ENCODE measurements around the gene HMGXB3. TPM values are rescaled to one million over a fixed set of nuclear protein-coding genes. Genes with fewer than 3 reads are reported as not detected.
"Not testable (repeated sequence)": the region's sequence is repeated elsewhere in the genome, so short reads cannot be mapped to it uniquely, and the experiment has no call there.

The HMGXB3 gene
- total and polyA plus RNA-seq, 2 donors (not counting 1 experiment from before 2014, with no cell fraction given) = 29.9 to 31.5 TPM

GRCh38 chr5:150045549-150045948, 45.0 kb downstream of the HMGXB3 start:
- no peak overlapping the region for H3K27ac ChIP-seq (ENCODE audit: insufficient read depth, low read length)
- no peaks in the 10 kb centered on the region for H3K9me3 ChIP-seq (ENCODE audit: control insufficient read depth, insufficient read depth, low read depth, low read length)
- no peak for TF ChIP-seq CTCF (conservative IDR thresholded peaks at IDR 0.05 in 1 of 2, IDR thresholded peaks at IDR 0.05 in 1 of 2; ENCODE audit: low read depth in 1 of 2, low read length in 2 of 2)
- TF ChIP-seq EZH2 (IDR thresholded peaks at IDR 0.05; ENCODE audit: low read length, missing control alignments) = no peak
- no peak for DNase-seq (ENCODE audit: low read depth in 2 of 2)
- H3K4me2 ChIP-seq (ENCODE audit: extremely low read depth, insufficient read depth, low read length) = no peak overlapping the region
- H3K4me1 ChIP-seq (ENCODE audit: control insufficient read depth, extremely low read depth, insufficient read depth, low read length) = peaks cover 8% of the 10 kb centered on the region
- no peak overlapping the region for H3K9ac ChIP-seq (ENCODE audit: insufficient read depth, low read length)
- H3K36me3 ChIP-seq (ENCODE audit: control insufficient read depth, insufficient read depth, low read length) = peaks cover 32% of the 10 kb centered on the region
- no peaks in the 10 kb centered on the region for H3K79me2 ChIP-seq (ENCODE audit: control insufficient read depth, insufficient read depth, low read length)
- no peak overlapping the region for H3K4me3 ChIP-seq (replicated peaks in 1 of 4; ENCODE audit: control extremely low read depth in 1 of 4, insufficient read depth in 1 of 4, low read depth in 3 of 4, low read length in 4 of 4)
- no peaks in the 10 kb centered on the region for H3K27me3 ChIP-seq (ENCODE audit: control insufficient read depth, insufficient read depth, low read length)
- H2AFZ ChIP-seq (ENCODE audit: low read length) = no peak overlapping the region
- H4K20me1 ChIP-seq (ENCODE audit: control insufficient read depth, extremely low read depth, insufficient read depth, low read length) = no peaks in the 10 kb centered on the region

- Histone ChIP-seq H3K4me2 (ENCODE audit: extremely low read depth, insufficient read depth, low read length) (no peak overlapping the region), H4K20me1 (ENCODE audit: control insufficient read depth, extremely low read depth, insufficient read depth, low read length) (no peaks in the 10 kb centered on the region), H3K4me1 (ENCODE audit: control insufficient read depth, extremely low read depth, insufficient read depth, low read length) (peaks cover 8% of the 10 kb centered on the region), H3K36me3 (ENCODE audit: control insufficient read depth, insufficient read depth, low read length) (peaks cover 34% of the 10 kb centered on the region), H3K9ac (ENCODE audit: insufficient read depth, low read length) (no peak overlapping the region), H3K9me3 (ENCODE audit: control insufficient read depth, insufficient read depth, low read depth, low read length) (no peaks in the 10 kb centered on the region), H2AFZ (ENCODE audit: low read length) (no peak overlapping the region), H3K27ac (ENCODE audit: insufficient read depth, low read length) (no peak overlapping the region), H3K27me3 (ENCODE audit: control insufficient read depth, insufficient read depth, low read length) (no peaks in the 10 kb centered on the region), H3K79me2 (ENCODE audit: control insufficient read depth, insufficient read depth, low read length) (no peaks in the 10 kb centered on the region), H3K4me3 (replicated peaks in 1 of 4; ENCODE audit: control extremely low read depth in 1 of 4, insufficient read depth in 1 of 4, low read depth in 3 of 4, low read length in 4 of 4) (no peak overlapping the region)
- DNase-seq (ENCODE audit: low read depth in 2 of 2) = no peak
- TF ChIP-seq EZH2 (IDR thresholded peaks at IDR 0.05; ENCODE audit: low read length, missing control alignments) (no peak), CTCF (conservative IDR thresholded peaks at IDR 0.05 in 1 of 2, IDR thresholded peaks at IDR 0.05 in 1 of 2; ENCODE audit: low read depth in 1 of 2, low read length in 2 of 2) (no peak)
These were observed 45.5 kb downstream of the HMGXB3 start for GRCh38 chr5:150046031-150046430.

GRCh38 chr5:150050172-150050811, 49.8 kb downstream of the HMGXB3 start:
- H3K36me3 ChIP-seq (ENCODE audit: control insufficient read depth, insufficient read depth, low read length) = peaks cover 43% of the 10 kb centered on the region

More at GRCh38 chr5:150050172-150050811, 49.8 kb downstream of the HMGXB3 start:
- H2AFZ ChIP-seq (ENCODE audit: low read length); H3K4me1 ChIP-seq (ENCODE audit: control insufficient read depth, extremely low read depth, insufficient read depth, low read length); H3K4me2 ChIP-seq (ENCODE audit: extremely low read depth, insufficient read depth, low read length); H3K27me3 ChIP-seq (ENCODE audit: control insufficient read depth, insufficient read depth, low read length); H3K9ac ChIP-seq (ENCODE audit: insufficient read depth, low read length); H3K27ac ChIP-seq (ENCODE audit: insufficient read depth, low read length); H4K20me1 ChIP-seq (ENCODE audit: control insufficient read depth, extremely low read depth, insufficient read depth, low read length); H3K4me3 ChIP-seq (replicated peaks in 1 of 4; ENCODE audit: control extremely low read depth in 1 of 4, insufficient read depth in 1 of 4, low read depth in 3 of 4, low read length in 4 of 4); H3K79me2 ChIP-seq (ENCODE audit: control insufficient read depth, insufficient read depth, low read length); H3K9me3 ChIP-seq (ENCODE audit: control insufficient read depth, insufficient read depth, low read depth, low read length): not testable (repeated sequence)
- DNase-seq (ENCODE audit: low read depth in 2 of 2) = peak; percentile 53 to 84
